IPS DF 6.9 (cell line): ENCODE measurements around the gene C2orf72.

Experiments
- DNase-seq: peaks from one replicate; pipeline ENCODE4 v3.0.0-alpha.2; 2013; ENCODE audit warnings: low read depth, low spot score
- H3K27ac ChIP-seq: one replicate; pipeline ENCODE4 v1.5.1; 2013; ENCODE audit warnings: low read length, control low read depth
- H3K27me3 ChIP-seq: 2 replicates; pipeline ENCODE4 v1.6.1; 2013; ENCODE audit warnings: mild to moderate bottlenecking, low read length; ENCODE audit not compliant: control insufficient read depth, insufficient read depth
- H3K36me3 ChIP-seq: 2 replicates; pipeline ENCODE4 v1.6.1; 2013; ENCODE audit warnings: low read length; ENCODE audit not compliant: control insufficient read depth, insufficient read depth
- H3K4me1 ChIP-seq: 2 replicates; pipeline ENCODE4 v1.6.1; 2013; ENCODE audit warnings: low read length; ENCODE audit not compliant: control insufficient read depth, insufficient read depth
- H3K4me3 ChIP-seq: 2 replicates; pipeline ENCODE4 v1.5.1; 2013; ENCODE audit warnings: mild to moderate bottlenecking, low read length
- H3K9me3 ChIP-seq: 2 replicates; pipeline ENCODE4 v1.6.1; 2013; ENCODE audit warnings: low read length, inconsistent platforms; ENCODE audit not compliant: control insufficient read depth, insufficient read depth
- WGBS: extraction: QIAGEN DNeasy Blood & Tissue Kit; methylation state at CpG from one replicate; pipeline ENCODE4 v1.1.7; 2013; ENCODE audit warnings: mixed read lengths, missing lambda C conversion rate; ENCODE audit not compliant: insufficient read length, insufficient coverage; 5-methylcytosine and 5-hydroxymethylcytosine counted together

The C2orf72 gene

DNA sequence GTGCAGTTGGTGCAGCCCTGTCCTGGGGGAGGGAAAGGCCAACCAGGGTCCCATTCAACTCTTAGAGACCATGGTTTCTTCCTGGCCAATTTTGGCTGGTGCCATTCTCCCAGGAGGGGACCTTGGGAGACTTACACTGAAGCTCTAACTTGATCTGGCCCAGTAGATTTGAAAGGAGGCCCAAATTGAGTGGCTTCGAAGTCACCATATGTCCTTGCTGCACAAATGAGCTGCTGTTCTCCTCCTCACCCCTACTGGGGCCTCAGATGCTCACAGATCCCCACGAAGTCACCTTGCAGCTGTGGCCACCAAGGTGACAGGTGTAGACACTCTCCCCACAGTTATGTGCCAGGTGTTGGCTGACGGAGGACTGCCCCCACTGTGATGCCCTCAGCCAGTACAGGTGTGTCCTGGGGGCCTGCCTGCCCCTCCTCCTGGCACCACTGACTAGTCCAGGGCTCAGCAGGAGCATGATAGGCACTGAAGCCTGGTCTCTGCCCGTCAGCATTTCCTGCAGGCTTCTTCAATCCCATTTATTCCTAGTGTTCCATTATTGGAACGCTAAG lies 4.7 kb upstream of the C2orf72 start:
- no peak overlapping the region for H3K4me3 ChIP-seq
- no peak for DNase-seq
- H3K9me3 ChIP-seq, result no peaks in the 10 kb centered on the region
- no peaks in the 10 kb centered on the region for H3K36me3 ChIP-seq
- H3K4me1 ChIP-seq, result no peaks in the 10 kb centered on the region
- no peak overlapping the region for H3K27ac ChIP-seq
- WGBS, result no CpG with 5 or more reads among the region's 5 CpGs
- H3K27me3 ChIP-seq, result peaks cover 14% of the 10 kb centered on the region

DNA sequence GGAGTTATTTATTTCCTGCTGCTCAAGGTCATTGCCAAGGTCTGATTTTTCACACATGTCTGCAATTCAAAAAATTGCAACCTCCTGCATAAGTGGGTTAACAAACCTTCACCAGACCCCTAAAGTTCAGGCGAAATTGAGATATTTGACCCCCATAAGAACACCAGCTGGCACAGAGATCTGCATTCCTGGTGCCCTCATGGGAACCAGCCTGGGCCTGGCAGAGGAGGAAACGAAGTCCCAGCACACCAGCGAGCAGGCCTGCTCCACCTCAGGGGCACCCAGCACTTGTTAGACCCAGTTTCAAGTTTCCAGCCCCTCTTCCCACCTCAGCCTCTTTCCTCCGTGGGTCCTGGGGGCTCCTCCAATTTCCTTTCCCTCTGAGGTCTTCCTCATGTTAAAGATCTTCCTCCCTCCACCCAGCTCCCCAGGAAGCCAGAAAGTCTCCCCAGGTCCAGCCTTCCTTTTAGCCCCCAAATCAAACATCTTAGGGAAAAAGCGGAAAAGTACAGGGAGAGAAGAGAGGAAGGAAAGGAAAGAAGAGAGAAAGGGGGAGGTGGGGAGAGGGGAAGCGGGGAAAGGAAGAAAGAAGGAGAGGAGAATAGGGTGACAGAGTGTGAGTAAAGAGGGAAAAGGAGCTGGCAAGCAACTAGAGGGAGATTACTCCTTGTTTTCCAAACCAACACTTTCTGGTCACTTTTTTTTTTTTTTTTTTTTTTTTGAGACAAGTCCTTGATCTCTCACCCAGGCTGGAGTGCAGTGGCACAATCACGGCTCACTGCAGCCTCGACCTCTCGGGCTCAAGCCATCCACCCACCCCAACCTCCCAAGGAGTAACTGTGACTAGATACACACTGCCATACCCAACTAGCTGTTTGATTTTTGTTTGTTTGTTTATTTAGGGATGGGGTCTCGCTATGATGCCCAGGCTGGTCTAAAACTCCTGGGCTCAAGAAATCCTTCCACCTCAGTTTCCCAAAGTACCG lies 3.9 kb upstream of the C2orf72 start:
- DNase-seq, result no peak
- 100% methylated on average over 1 of the region's 11 CpGs for WGBS
- H3K4me3 ChIP-seq, result no peak overlapping the region
- no peak overlapping the region for H3K27ac ChIP-seq
- peaks cover 18% of the 10 kb centered on the region for H3K27me3 ChIP-seq
- no peaks in the 10 kb centered on the region for H3K36me3 ChIP-seq
- H3K9me3 ChIP-seq, result no peaks in the 10 kb centered on the region
- H3K4me1 ChIP-seq, result peaks cover 1% of the 10 kb centered on the region; the same call in 1 of the 2 replicates

DNA sequence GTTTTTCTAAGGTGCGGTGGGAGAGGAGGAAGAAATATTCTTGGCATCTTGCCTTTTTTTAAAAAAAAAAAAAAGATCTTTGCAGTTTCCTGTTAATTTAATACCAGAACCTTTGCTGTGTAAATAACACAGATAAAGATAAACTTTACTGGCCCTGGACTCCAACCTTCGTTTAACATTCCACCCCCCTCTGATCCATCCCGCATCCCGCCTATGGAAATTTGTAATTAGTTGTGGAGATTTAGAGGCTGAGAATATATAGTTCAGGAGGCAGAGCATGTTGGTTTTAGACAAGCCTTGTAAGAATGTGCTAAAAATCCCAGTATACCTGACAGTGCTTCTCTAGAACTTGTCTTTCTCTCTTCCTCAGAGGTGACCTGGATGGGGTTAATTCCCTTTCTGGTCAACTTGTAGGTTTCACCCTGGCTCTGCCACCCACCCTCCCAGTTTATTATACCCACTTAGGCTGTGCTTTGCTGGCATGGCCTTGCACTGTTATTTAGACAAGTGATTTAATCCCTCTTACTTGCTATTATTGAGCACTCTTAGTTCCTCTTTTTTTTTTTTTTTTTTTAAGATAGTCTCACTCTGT lies 2.9 kb upstream of the C2orf72 start:
- Histone ChIP-seq H3K4me1 (peaks cover 1% of the 10 kb centered on the region; the same call in 1 of the 2 replicates), H3K4me3 (no peak overlapping the region), H3K27ac (no peak overlapping the region), H3K36me3 (no peaks in the 10 kb centered on the region), H3K9me3 (no peaks in the 10 kb centered on the region), H3K27me3 (peaks cover 23% of the 10 kb centered on the region)
- no peak for DNase-seq
- no CpG with 5 or more reads among the region's 4 CpGs for WGBS

DNA sequence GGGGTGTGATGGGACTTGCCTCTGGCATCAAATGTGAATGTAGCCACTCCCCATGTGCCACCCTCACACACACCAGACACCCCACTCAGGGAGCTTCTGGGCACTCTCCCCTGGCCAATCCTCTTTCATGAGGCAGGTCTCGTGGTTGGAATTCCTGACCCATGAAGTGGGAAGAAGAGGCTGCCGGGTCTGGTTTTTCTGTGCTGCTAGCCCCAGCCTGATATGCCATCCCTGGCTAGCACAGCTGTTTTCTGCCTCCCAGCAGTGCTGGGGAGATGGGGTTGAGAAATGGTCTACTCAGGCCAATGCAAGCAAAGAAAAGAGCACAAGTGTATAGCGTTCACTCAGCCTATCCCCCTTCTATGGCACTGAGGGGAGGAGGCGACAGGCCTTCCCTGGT lies 1.2 kb upstream of the C2orf72 start:
- no CpG with 5 or more reads among the region's 4 CpGs for WGBS
- no peak overlapping the region for H3K4me3 ChIP-seq
- peaks cover 1% of the 10 kb centered on the region; the same call in 1 of the 2 replicates for H3K4me1 ChIP-seq
- H3K27me3 ChIP-seq, result peaks cover 23% of the 10 kb centered on the region
- no peaks in the 10 kb centered on the region for H3K36me3 ChIP-seq
- no peak overlapping the region for H3K27ac ChIP-seq
- H3K9me3 ChIP-seq, result no peaks in the 10 kb centered on the region
- DNase-seq, result no peak

DNA sequence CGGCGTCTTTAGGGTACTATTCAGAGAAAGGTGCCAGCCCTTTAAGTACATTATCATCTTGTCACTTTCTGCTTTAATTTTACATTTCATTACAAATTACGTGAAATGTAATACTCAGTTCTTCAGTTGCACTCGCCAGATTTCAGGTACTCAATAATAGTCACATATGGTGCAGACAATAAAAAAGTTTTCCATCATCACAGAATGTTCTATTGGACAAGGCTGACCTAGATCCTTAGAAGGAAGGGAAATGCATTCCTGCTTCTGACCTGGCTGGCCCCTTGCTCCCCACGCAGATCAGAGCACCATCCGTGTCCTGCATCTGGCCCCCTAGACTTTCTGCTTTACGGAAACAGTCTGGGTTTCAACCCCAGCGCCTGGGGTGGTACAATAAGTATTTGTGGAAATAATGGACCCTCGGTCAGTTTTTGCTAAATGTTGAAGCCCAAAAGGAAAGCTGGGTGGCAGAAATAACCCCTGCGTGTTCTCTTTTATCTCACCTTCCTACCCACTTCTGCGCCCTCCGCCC lies 681 bp upstream of the C2orf72 start:
- no peaks in the 10 kb centered on the region for H3K9me3 ChIP-seq
- no peak for DNase-seq
- no peaks in the 10 kb centered on the region for H3K36me3 ChIP-seq
- H3K4me3 ChIP-seq, result no peak overlapping the region
- peaks cover 23% of the 10 kb centered on the region for H3K27me3 ChIP-seq
- no peak overlapping the region for H3K27ac ChIP-seq
- H3K4me1 ChIP-seq, result peaks cover 1% of the 10 kb centered on the region; the same call in 1 of the 2 replicates
- WGBS, result no CpG with 5 or more reads among the region's 12 CpGs

DNA sequence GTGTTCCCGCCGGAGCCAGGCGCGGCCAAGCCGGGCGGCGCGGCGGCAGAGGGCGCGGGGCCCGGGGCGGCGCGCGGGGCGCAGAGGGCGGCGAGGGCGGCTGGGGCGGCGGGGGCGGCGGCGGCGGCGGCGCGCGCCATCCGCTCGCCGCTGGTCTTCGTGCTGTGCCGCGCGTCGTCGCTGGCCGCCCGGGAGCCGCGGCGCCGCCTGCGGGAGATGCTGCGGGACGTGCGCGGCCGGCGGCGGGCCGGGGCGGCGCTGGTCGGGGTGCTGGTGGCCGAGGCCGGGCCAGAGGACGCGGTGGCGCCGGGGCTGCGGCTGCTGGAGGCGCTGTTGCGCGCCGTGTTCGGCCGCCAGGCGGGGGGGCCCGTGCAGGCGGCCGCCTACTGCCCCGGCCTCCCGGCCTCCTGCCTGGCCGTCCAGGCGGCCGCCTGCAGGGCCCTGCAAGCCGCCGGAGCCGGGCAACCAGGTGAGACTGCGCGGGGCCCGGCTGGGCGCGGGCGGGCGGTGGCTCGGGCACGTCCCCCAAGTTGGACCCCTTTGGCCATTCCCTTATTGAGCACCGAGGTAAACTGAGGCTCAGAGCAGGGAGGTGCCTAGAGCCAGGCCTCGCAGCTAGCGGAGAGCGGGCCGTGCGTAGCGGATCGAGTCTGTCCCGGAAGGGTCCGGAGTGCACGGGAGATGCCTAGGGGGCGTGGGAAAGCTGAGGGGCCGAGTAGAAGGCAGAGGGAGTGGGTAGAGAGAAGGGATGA lies 584 bp downstream of the C2orf72 start:
- Histone ChIP-seq H3K27ac (no peak overlapping the region), H3K27me3 (peaks cover 23% of the 10 kb centered on the region), H3K4me1 (peaks cover 1% of the 10 kb centered on the region; the same call in 1 of the 2 replicates), H3K4me3 (peak overlapping the region; percentile 56; the same call in 1 of the 2 replicates), H3K36me3 (no peaks in the 10 kb centered on the region), H3K9me3 (no peaks in the 10 kb centered on the region)
- WGBS, result no CpG with 5 or more reads among the region's 104 CpGs
- DNase-seq, result no peak

DNA sequence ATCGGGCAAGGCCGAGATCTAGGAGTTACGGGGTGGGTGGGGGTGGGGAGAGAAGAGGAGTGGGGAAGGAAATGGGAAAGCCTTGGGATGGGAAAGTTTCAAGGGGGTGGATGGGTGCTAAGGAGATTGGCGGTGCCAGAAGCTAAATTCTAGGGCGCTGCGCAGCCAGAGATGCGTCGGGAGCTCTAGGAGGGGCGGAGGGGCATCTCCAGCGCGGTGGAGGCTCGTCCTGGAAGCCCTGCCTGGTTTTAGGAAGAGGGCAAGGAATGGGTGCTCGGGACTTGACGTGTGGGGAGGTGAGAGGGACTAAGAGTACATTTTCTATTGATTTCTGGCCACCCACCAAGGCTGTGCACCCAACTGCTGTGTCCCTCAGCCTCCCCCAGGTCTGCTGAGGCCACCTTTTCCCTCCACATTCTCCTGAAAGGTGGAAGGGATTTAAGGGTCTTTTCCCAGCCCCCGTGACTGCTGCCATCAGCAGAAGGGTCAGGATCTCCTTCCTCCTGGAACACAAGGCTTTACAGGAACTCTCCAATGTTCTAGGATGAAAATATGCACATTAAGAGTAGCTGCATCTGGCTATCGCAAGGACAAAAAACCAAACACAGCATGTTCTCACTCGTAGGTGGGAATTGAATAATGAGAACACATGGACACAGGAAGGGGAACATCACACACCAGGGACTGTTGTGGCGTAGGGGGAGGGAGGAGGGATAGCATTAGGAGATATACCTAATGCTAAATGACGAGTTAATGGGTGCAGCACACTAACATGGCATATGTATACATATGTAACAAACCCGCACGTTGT lies 1.4 kb downstream of the C2orf72 start:
- Histone ChIP-seq H3K4me3 (peak overlapping the region; percentile 34; the same call in 1 of the 2 replicates), H3K4me1 (peaks cover 1% of the 10 kb centered on the region; the same call in 1 of the 2 replicates), H3K27me3 (peaks cover 23% of the 10 kb centered on the region), H3K36me3 (no peaks in the 10 kb centered on the region), H3K27ac (no peak overlapping the region), H3K9me3 (no peaks in the 10 kb centered on the region)
- DNase-seq, result no peak
- WGBS, result no CpG with 5 or more reads among the region's 21 CpGs

DNA sequence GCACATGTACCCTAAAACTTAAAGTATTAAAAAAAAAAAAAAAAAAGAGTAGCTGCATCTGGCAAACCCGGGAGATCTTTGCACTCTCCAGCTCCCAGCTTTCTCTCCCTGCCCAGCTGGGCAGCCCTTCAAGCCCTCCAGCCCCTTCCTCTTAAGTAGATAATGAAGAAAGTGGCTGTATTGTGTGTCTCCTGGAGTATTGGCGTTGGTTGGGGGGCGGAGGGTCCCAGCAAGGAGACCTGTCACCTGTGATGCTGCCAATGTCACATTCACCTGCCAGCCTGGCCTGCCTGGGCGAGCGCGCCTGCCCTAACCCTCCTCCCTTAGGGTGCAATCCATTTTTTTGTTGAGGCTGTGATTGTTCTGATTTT lies 2.0 kb downstream of the C2orf72 start:
- no peak overlapping the region for H3K27ac ChIP-seq
- no peaks in the 10 kb centered on the region for H3K9me3 ChIP-seq
- H3K36me3 ChIP-seq, result no peaks in the 10 kb centered on the region
- H3K4me1 ChIP-seq, result peaks cover 1% of the 10 kb centered on the region; the same call in 1 of the 2 replicates
- peaks cover 23% of the 10 kb centered on the region for H3K27me3 ChIP-seq
- no peak overlapping the region for H3K4me3 ChIP-seq
- no CpG with 5 or more reads among the region's 6 CpGs for WGBS
- DNase-seq, result no peak

DNA sequence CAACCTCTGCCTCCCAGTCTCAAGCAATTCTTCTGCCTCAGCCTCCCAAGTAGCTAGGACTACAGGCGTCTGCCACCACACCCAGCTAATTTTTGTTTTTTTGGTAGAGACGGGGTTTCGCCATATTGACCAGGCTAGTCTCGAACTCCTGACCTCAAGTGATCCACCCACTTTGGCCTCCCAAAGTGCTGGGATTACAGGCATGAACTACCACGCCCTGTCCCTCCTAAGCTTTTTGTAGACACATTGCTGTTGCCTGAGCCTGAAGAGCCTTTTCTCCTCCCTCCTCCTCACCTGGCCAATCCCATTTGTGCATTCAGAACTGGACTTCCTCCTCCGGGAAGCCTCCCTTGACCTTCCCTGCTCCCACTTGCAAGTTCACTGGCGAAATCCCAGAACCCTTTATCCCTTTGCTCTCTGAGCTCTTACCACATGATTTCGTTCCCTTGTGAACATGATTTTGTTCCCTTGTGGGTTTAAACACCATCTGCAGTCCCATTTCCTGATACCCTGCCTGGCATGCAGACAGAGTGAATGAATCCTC lies 2.6 kb downstream of the C2orf72 start:
- no peaks in the 10 kb centered on the region for H3K36me3 ChIP-seq
- WGBS, result no CpG with 5 or more reads among the region's 8 CpGs
- peaks cover 1% of the 10 kb centered on the region; the same call in 1 of the 2 replicates for H3K4me1 ChIP-seq
- no peaks in the 10 kb centered on the region for H3K9me3 ChIP-seq
- DNase-seq, result no peak
- H3K27ac ChIP-seq, result no peak overlapping the region
- H3K27me3 ChIP-seq, result peaks cover 23% of the 10 kb centered on the region
- H3K4me3 ChIP-seq, result no peak overlapping the region
